HCT116 (cell line): ENCODE data around the gene POLR3A.

Experiments
- CEBPB ChIP-seq: IDR thresholded peaks from 2 replicates; pipeline ENCODE4 v1.6.1; 2012; ENCODE audit warnings: low read depth
- EZH2 ChIP-seq: fragments of 200-600 bp; sonication (generic); IDR thresholded peaks from 2 replicates; pipeline ENCODE4 v1.6.1; 2017; ENCODE audit warnings: antibody characterized with exemption, mixed run types
- EZH2phosphoT487 ChIP-seq: fragments of 200-600 bp; IDR thresholded peaks from 2 replicates; pipeline ENCODE4 v1.6.1; 2018; ENCODE audit warnings: antibody characterized with exemption, borderline replicate concordance
- POLR2A ChIP-seq: IDR thresholded peaks from 2 replicates; pipeline ENCODE4 v1.7.0; 2011; ENCODE audit warnings: borderline replicate concordance; ENCODE audit not compliant: insufficient read depth, insufficient read length; ENCODE audit errors: extremely low read depth
- RAD21 ChIP-seq: IDR thresholded peaks from 2 replicates; pipeline ENCODE4 v1.6.1; 2012; ENCODE audit warnings: low read depth, mild to moderate bottlenecking
- SIN3A ChIP-seq: IDR thresholded peaks from 2 replicates; pipeline ENCODE4 v1.6.1; 2012; ENCODE audit warnings: low read depth
- SP1 ChIP-seq: IDR thresholded peaks from 2 replicates; pipeline ENCODE4 v1.6.1; 2012; ENCODE audit warnings: low read depth
- YY1 ChIP-seq: IDR thresholded peaks from 2 replicates; pipeline ENCODE4 v1.6.1; 2011; ENCODE audit warnings: low read length, low read depth, moderate library complexity, mild to moderate bottlenecking; ENCODE audit not compliant: insufficient replicate concordance; ENCODE audit errors: extremely low read depth
- ZNF274 ChIP-seq: fragments of 200-500 bp; sonication (Bioruptor generic); IDR thresholded peaks from 2 replicates; pipeline ENCODE4 v1.6.1; 2014; ENCODE audit warnings: mild to moderate bottlenecking, low read depth, low read length, inconsistent platforms
- TF ChIP-seq, protein P1 (sequence below), 3 experiments: fragments of 200-600 bp in 1 of 3; sonication (generic) in 1 of 3; IDR thresholded peaks in 2 of 3; conservative IDR thresholded peaks in 1 of 3; 2 replicates each; pipeline ENCODE4 v1.5.1; 2012 to 2017; ENCODE audit warnings: low read depth in 2 of 3, low read length in 2 of 3, antibody characterized with exemption in 1 of 3, borderline replicate concordance in 1 of 3, control low read depth in 1 of 3, mild to moderate bottlenecking in 1 of 3, mixed read lengths in 1 of 3, mixed run types in 1 of 3, moderate library complexity in 1 of 3; ENCODE audit not compliant: insufficient read depth in 1 of 3
- TF ChIP-seq, protein P2 (sequence below): IDR thresholded peaks from 2 replicates; pipeline ENCODE4 v1.6.1; 2012
- TF ChIP-seq, protein P3 (sequence below): IDR thresholded peaks from 2 replicates; pipeline ENCODE4 v1.6.1; 2012

DNA sequence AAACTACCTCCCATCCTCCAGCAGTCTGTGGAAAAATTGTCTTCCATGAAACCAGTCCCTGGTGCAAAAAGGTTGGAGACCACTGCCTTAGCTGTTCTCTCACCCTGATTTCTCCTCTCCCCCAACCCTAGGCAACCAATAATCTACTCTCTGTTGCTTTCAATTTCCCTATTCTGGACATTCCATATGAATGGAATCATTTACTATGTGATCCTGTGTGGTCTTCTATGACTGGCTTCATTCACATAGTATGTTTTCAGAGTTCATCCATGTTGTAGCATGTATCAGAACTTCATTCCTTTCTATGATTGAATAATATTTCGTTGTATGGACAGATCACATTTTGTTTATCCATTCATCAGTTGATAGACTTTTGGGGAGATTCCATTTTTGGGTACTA lies 64.5 kb downstream of the POLR3A start:
- TF ChIP-seq POLR2A (no peak), CEBPB (no peak), RAD21 (no peak), EZH2phosphoT487 (no peak), SP1 (no peak), SIN3A (no peak), ZNF274 (no peak), YY1 (no peak), EZH2 (no peak)
- TF ChIP-seq, protein P1, sequence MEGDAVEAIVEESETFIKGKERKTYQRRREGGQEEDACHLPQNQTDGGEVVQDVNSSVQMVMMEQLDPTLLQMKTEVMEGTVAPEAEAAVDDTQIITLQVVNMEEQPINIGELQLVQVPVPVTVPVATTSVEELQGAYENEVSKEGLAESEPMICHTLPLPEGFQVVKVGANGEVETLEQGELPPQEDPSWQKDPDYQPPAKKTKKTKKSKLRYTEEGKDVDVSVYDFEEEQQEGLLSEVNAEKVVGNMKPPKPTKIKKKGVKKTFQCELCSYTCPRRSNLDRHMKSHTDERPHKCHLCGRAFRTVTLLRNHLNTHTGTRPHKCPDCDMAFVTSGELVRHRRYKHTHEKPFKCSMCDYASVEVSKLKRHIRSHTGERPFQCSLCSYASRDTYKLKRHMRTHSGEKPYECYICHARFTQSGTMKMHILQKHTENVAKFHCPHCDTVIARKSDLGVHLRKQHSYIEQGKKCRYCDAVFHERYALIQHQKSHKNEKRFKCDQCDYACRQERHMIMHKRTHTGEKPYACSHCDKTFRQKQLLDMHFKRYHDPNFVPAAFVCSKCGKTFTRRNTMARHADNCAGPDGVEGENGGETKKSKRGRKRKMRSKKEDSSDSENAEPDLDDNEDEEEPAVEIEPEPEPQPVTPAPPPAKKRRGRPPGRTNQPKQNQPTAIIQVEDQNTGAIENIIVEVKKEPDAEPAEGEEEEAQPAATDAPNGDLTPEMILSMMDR (IDR thresholded peaks at IDR 0.05 in 2 of 3, conservative IDR thresholded peaks at IDR 0.05 in 1 of 3; ENCODE audit: borderline replicate concordance in 1 of 3, insufficient read depth in 1 of 3, low read depth in 2 of 3, low read length in 2 of 3), result no peak
- TF ChIP-seq, protein P2, sequence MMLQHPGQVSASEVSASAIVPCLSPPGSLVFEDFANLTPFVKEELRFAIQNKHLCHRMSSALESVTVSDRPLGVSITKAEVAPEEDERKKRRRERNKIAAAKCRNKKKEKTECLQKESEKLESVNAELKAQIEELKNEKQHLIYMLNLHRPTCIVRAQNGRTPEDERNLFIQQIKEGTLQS, result no peak
- TF ChIP-seq, protein P3, sequence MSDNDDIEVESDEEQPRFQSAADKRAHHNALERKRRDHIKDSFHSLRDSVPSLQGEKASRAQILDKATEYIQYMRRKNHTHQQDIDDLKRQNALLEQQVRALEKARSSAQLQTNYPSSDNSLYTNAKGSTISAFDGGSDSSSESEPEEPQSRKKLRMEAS, result no peak
